Measurements from ENCODE around the gene DNAJC2. TPM values are rescaled to one million over a fixed set of nuclear protein-coding genes. Genes with fewer than 3 reads are reported as not detected.

Gene DNAJC2
- total RNA-seq, 1 donor from 2014 or later, result 41.0 TPM

DNA sequence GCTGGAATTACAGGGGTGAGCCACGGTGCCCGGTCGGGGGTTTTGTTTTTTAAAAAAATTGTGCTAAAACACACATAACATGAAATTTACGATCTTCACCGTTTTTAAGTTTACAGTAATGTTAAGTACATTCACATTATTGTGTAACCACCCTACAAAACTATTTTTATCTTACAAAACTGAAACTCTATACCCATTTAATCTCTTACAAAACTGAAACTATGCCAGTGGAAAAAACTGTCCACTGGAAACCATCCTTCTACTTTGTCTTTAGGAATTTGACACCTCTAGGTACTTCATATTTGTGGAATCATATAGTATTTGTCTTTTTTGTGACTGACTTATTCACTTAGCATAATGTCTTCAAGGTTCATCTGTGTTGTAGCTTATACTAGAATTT lies 1.8 kb upstream of the DNAJC2 start:
- no peak overlapping the region for H3K27ac ChIP-seq
- H3K36me3 Mint-ChIP-seq, result peaks cover 8% of the 10 kb centered on the region
- no peak overlapping the region for H3K4me2 ChIP-seq
- no peaks in the 10 kb centered on the region for H3K9me3 ChIP-seq (ENCODE audit: low read depth)
- H3K4me1 Mint-ChIP-seq, result peaks cover 27% of the 10 kb centered on the region
- H3K27me3 Mint-ChIP-seq (ENCODE audit: insufficient read depth, low read depth), result no peaks in the 10 kb centered on the region
- no peak overlapping the region for H3K4me3 ChIP-seq
- peaks cover 4% of the 10 kb centered on the region for H3F3A ChIP-seq (ENCODE audit: low read depth)
- peak overlapping the region; percentile 100 for H3K4me3 Mint-ChIP-seq
- peaks cover 15% of the 10 kb centered on the region for H4K20me1 ChIP-seq (ENCODE audit: low read depth)
- H3K27ac Mint-ChIP-seq, result no peak overlapping the region
- H3K27me3 ChIP-seq, result no peaks in the 10 kb centered on the region
- H3K79me2 ChIP-seq (ENCODE audit: low read depth), result peaks cover 72% of the 10 kb centered on the region
- H3K9me3 Mint-ChIP-seq, result no peaks in the 10 kb centered on the region
- peak overlapping the region; percentile 88 for H2AFZ ChIP-seq (replicated peaks)
- DNase-seq (ENCODE audit: low spot score), result no peak
- TF ChIP-seq EZH2 (IDR thresholded peaks at IDR 0.05), result no peak
- TF ChIP-seq EZH2phosphoT487 (IDR thresholded peaks at IDR 0.05), result no peak
- H3K36me3 ChIP-seq, result peaks cover 6% of the 10 kb centered on the region
- H3K4me1 ChIP-seq, result peaks cover 22% of the 10 kb centered on the region
- H3K9ac ChIP-seq, result no peak overlapping the region

DNA sequence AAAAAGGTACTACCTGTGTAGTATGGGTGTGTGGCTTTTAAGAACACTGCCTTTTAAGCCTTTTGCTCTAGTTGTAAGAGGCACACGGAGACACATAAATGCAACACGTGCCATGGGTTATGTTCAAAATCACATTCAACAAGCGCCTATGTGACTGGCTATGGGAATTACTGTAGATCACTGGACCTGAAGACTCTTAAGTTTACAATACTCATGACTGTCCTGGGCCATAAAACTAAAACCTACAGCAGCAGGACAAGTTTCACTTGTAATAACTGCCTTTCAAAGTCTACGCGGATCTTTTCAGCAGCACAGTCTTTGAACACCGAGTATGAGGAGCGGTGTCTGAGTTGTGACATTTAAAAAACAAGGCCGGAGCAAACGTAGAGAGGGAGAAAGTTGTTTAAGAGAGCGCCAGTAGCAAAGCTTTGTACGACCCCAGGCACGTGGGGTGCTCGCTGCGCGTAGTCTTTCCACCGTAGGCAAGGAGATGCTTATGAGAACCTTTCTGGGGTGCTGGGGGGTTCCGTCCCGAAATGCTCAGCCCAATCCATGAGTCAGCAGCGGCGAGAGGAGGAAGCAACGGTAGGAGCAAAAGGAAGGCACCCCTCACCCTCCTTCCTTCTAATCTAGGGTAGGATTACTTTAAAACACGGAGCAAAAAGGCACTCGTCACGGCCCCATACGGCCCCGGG lies 662 bp downstream of the DNAJC2 start:
- Histone ChIP-seq H3K4me2 (peak overlapping the region; percentile 96), H3K27me3 (no peaks in the 10 kb centered on the region), H3K4me3 (peak overlapping the region; percentile 86), H3K79me2 (ENCODE audit: low read depth) (peaks cover 70% of the 10 kb centered on the region), H3K36me3 (peaks cover 6% of the 10 kb centered on the region), H3K9me3 (ENCODE audit: low read depth) (no peaks in the 10 kb centered on the region), H4K20me1 (ENCODE audit: low read depth) (peaks cover 10% of the 10 kb centered on the region), H3K27ac (peak overlapping the region; percentile 53), H2AFZ (replicated peaks) (peak overlapping the region; percentile 100), H3F3A (ENCODE audit: low read depth) (peaks cover 4% of the 10 kb centered on the region), H3K9ac (peak overlapping the region; percentile 79), H3K4me1 (peaks cover 19% of the 10 kb centered on the region)
- peaks cover 18% of the 10 kb centered on the region for H3K4me1 Mint-ChIP-seq
- no peaks in the 10 kb centered on the region for H3K27me3 Mint-ChIP-seq (ENCODE audit: insufficient read depth, low read depth)
- peak; percentile 33 for DNase-seq (ENCODE audit: low spot score)
- TF ChIP-seq EZH2phosphoT487 (IDR thresholded peaks at IDR 0.05), result no peak
- TF ChIP-seq CTCF (IDR thresholded peaks at IDR 0.05), result no peak
- TF ChIP-seq EZH2 (IDR thresholded peaks at IDR 0.05), result no peak
- peak overlapping the region; percentile 99 for H3K4me3 Mint-ChIP-seq
- peaks cover 20% of the 10 kb centered on the region for H3K36me3 Mint-ChIP-seq
- peak overlapping the region; percentile 96 for H3K27ac Mint-ChIP-seq
- H3K9me3 Mint-ChIP-seq, result no peaks in the 10 kb centered on the region

- no peak overlapping the region for H3K27ac ChIP-seq
These were observed 1.2 kb downstream of the DNAJC2 start for GRCh38 chr7:103343332-103343731.

More at GRCh38 chr7:103343332-103343731, 1.2 kb downstream of the DNAJC2 start:
- Histone ChIP-seq H3K27me3 (no peaks in the 10 kb centered on the region), H3F3A (ENCODE audit: low read depth) (peaks cover 4% of the 10 kb centered on the region), H2AFZ (replicated peaks) (no peak overlapping the region), H3K4me3 (peak overlapping the region; percentile 86), H3K4me1 (peaks cover 13% of the 10 kb centered on the region), H3K79me2 (ENCODE audit: low read depth) (peaks cover 65% of the 10 kb centered on the region), H3K4me2 (peak overlapping the region; percentile 96), H3K9ac (peak overlapping the region; percentile 79), H3K9me3 (ENCODE audit: low read depth) (no peaks in the 10 kb centered on the region), H3K36me3 (peaks cover 6% of the 10 kb centered on the region), H4K20me1 (ENCODE audit: low read depth) (peaks cover 5% of the 10 kb centered on the region)
- peak overlapping the region; percentile 99 for H3K4me3 Mint-ChIP-seq
- no peak for TF ChIP-seq CTCF (IDR thresholded peaks at IDR 0.05)
- no peak for TF ChIP-seq EZH2phosphoT487 (IDR thresholded peaks at IDR 0.05)
- no peak for TF ChIP-seq EZH2 (IDR thresholded peaks at IDR 0.05)
- H3K4me1 Mint-ChIP-seq, result peaks cover 13% of the 10 kb centered on the region
- DNase-seq (ENCODE audit: low spot score), result no peak
- H3K27me3 Mint-ChIP-seq (ENCODE audit: insufficient read depth, low read depth), result no peaks in the 10 kb centered on the region
- no peaks in the 10 kb centered on the region for H3K9me3 Mint-ChIP-seq
- no peak overlapping the region for H3K27ac Mint-ChIP-seq
- peaks cover 20% of the 10 kb centered on the region for H3K36me3 Mint-ChIP-seq
